Neural crest cell (in vitro differentiated cells): ENCODE measurements around the gene IKBKG. TPM values are rescaled to one million over a fixed set of nuclear protein-coding genes. Genes with fewer than 3 reads are reported as not detected.

Experiments
- DNase-seq: peaks from one replicate; pipeline ENCODE4 v3.0.0; 2021; ENCODE audit warnings: low read depth, mixed read lengths, low spot score
- H3K27ac Mint-ChIP-seq: one replicate; pipeline ENCODE4 v1.8.0; 2021; ENCODE audit warnings: mild to moderate bottlenecking, mixed read lengths; ENCODE audit not compliant: unreplicated experiment
- H3K27me3 Mint-ChIP-seq: 2 replicates; pipeline ENCODE4 v1.8.0; 2021; ENCODE audit warnings: low read depth, mild to moderate bottlenecking, mixed read lengths
- H3K36me3 Mint-ChIP-seq: 2 replicates; pipeline ENCODE4 v1.8.0; 2021; ENCODE audit warnings: low read depth, mild to moderate bottlenecking, mixed read lengths
- H3K4me1 Mint-ChIP-seq: 2 replicates; pipeline ENCODE4 v1.8.0; 2021; ENCODE audit warnings: mixed read lengths
- H3K4me3 Mint-ChIP-seq: one replicate; pipeline ENCODE4 v1.8.0; 2021; ENCODE audit warnings: mild to moderate bottlenecking, mixed read lengths
- H3K9me3 Mint-ChIP-seq: 2 replicates; pipeline ENCODE4 v1.8.0; 2021; ENCODE audit warnings: mixed read lengths
- total RNA-seq: library from RNA; stranded (reverse); gene quantifications from 2 replicates; pipeline ENCODE4 v1.2.1, GENCODE V29; 2021
- TF ChIP-seq, protein P1 (sequence below): fragments of 200-600 bp; sonication (generic); conservative IDR thresholded peaks from 2 replicates; pipeline ENCODE4 v1.5.0; 2021; ENCODE audit warnings: antibody characterized with exemption, mild to moderate bottlenecking

IKBKG gene
- total RNA-seq, 1 donor from 2014 or later, result 21.3 TPM

DNA sequence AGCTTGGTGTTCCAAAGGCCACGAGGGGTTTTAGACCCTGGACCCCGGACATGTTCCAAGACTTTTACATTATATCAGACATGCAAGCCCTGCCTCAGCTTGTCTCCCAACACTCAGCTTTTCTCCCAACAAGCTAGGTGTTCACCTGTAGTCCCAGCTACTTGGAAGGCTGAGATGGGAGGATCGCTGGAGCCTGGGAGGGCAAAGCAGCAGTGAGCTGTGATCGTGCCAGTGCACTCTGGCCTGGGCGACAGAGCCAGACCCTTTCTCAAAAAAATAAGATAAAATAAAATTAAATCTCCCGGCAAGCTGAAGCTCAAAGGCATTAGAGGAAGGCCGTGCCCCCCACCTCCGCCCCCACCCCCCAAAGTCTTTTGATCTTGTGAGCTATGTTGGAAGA is 51.2 kb downstream of the IKBKG start:
- Mint-ChIP-seq H3K36me3 (peaks cover 5% of the 10 kb centered on the region), H3K9me3 (peaks cover 10% of the 10 kb centered on the region), H3K27me3 (peaks cover 3% of the 10 kb centered on the region), H3K27ac (no peak overlapping the region), H3K4me3 (no peak overlapping the region), H3K4me1 (no peaks in the 10 kb centered on the region)
- TF ChIP-seq, protein P1, sequence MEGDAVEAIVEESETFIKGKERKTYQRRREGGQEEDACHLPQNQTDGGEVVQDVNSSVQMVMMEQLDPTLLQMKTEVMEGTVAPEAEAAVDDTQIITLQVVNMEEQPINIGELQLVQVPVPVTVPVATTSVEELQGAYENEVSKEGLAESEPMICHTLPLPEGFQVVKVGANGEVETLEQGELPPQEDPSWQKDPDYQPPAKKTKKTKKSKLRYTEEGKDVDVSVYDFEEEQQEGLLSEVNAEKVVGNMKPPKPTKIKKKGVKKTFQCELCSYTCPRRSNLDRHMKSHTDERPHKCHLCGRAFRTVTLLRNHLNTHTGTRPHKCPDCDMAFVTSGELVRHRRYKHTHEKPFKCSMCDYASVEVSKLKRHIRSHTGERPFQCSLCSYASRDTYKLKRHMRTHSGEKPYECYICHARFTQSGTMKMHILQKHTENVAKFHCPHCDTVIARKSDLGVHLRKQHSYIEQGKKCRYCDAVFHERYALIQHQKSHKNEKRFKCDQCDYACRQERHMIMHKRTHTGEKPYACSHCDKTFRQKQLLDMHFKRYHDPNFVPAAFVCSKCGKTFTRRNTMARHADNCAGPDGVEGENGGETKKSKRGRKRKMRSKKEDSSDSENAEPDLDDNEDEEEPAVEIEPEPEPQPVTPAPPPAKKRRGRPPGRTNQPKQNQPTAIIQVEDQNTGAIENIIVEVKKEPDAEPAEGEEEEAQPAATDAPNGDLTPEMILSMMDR, result no peak
- no peak for DNase-seq

GRCh38 chrX:154599531-154599930 is 52.1 kb downstream of the IKBKG start:
- Mint-ChIP-seq H3K4me3 (no peak overlapping the region), H3K9me3 (peaks cover 12% of the 10 kb centered on the region), H3K36me3 (peaks cover 5% of the 10 kb centered on the region), H3K27ac (no peak overlapping the region), H3K4me1 (no peaks in the 10 kb centered on the region), H3K27me3 (peaks cover 5% of the 10 kb centered on the region)
- TF ChIP-seq, protein P1, result no peak
- no peak for DNase-seq

GRCh38 chrX:154600759-154601374 is 53.4 kb downstream of the IKBKG start:
- H3K36me3 Mint-ChIP-seq, result peaks cover 5% of the 10 kb centered on the region
- peaks cover 2% of the 10 kb centered on the region for H3K27me3 Mint-ChIP-seq
- no peak for DNase-seq
- no peak overlapping the region for H3K27ac Mint-ChIP-seq
- H3K4me3 Mint-ChIP-seq, result no peak overlapping the region
- H3K4me1 Mint-ChIP-seq, result no peaks in the 10 kb centered on the region
- peaks cover 10% of the 10 kb centered on the region for H3K9me3 Mint-ChIP-seq
- TF ChIP-seq, protein P1, result no peak

DNA sequence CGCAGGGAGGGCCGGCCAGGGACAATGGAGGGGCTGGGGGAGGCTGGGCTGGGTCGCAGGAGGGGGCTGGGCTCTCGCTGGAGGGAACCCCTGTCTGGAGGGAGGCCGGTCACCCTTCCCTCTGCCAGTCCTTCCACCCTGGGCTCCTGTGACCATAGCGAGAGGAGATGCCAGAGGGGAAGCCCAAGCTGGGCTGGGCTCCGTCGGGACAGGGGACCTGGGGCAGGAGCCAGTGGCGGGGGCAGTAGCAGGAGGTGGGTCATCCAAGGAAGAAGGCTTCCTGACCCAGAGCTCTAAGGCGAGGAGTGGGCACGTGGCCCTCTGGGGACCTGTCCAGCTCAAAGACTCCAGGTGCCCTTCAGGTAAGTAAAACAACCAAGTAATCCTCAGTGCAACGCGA is 54.8 kb downstream of the IKBKG start:
- TF ChIP-seq, protein P1, result no peak
- Mint-ChIP-seq H3K27ac (no peak overlapping the region), H3K4me1 (no peaks in the 10 kb centered on the region), H3K27me3 (peaks cover 6% of the 10 kb centered on the region), H3K4me3 (no peak overlapping the region), H3K9me3 (peaks cover 9% of the 10 kb centered on the region), H3K36me3 (peaks cover 2% of the 10 kb centered on the region)
- DNase-seq, result no peak

- H3K4me1 Mint-ChIP-seq, result no peaks in the 10 kb centered on the region
- no peak overlapping the region for H3K4me3 Mint-ChIP-seq
- TF ChIP-seq, protein P1, result no peak
- H3K27ac Mint-ChIP-seq, result no peak overlapping the region
- no peak for DNase-seq
- H3K9me3 Mint-ChIP-seq, result peaks cover 4% of the 10 kb centered on the region
- no peaks in the 10 kb centered on the region for H3K36me3 Mint-ChIP-seq
- H3K27me3 Mint-ChIP-seq, result peaks cover 6% of the 10 kb centered on the region
Measured at GRCh38 chrX:154602766-154603437, 55.5 kb downstream of the IKBKG start.
